Right renal pelvis (tissue), 4 donors: ENCODE results near the gene MRTFA. TPM values are rescaled to one million over a fixed set of nuclear protein-coding genes. Genes with fewer than 3 reads are reported as not detected.
A peak's percentile ranks its signal among the peaks of the same experiment; 100 is the strongest.
"Not testable (repeated sequence)": the region's sequence is repeated elsewhere in the genome, so short reads cannot be mapped to it uniquely, and the experiment has no call there.

Experiments
- DNase-seq, 4 donors: peaks; one replicate each; pipeline ENCODE4 v3.0.0-alpha.2; 2013; ENCODE audit warnings: low read depth in 4 of 4, low spot score in 3 of 4, missing footprints in 1 of 4
- polyA plus RNA-seq, 4 donors: library from polyadenylated mRNA; unstranded; fragments of 120-200 nt; gene quantifications; one replicate each; pipeline ENCODE4 v1.2.1, GENCODE V29; 2013; ENCODE audit not compliant: insufficient read length in 4 of 4

Gene MRTFA
- polyA plus RNA-seq, 4 donors = 21.9 to 31.0 (median 24.3) TPM

DNA sequence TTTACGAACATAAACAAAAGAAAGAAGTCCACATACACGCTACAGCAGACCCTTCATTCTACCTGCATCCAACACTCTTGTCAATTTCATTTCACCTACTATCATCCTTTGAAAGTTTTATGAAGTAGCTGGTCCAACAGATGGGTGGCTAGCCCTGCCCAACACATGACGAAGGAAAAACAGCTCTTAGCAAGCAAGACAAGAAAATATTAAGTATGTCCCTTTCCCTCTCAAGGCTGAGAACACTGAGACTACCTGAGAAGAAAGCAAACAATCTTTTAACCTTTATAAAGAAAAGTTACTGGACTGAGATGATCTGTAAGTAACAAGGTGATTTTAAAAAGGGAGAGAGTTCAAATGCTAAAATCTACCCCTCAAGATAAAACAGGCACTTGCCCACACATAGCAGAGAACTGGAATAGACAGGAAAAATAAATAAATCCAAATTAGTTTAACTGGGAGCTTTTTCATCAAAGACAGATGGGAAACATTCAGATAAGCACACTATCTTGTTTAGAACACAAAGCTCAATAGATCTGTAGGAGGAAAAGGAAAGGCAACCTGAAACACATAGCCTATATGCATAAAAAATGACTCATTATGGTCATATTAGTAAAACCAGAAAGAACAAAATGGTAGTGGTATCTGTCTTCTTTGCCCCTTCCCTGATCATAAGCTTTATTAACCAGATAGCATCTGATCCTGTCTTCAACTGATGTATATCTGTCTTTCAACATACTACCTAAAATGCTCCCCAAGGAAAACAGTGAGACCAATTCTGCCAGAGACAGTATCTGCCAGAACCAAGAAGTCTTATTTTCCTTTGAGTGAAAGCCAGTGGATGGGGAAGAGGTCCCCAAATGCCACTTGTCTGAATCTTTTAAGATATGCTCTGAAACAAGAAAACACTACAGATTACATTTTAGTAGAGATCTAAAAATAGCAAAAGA is 104.3 kb downstream of the MRTFA start:
- DNase-seq = no peak

DNA sequence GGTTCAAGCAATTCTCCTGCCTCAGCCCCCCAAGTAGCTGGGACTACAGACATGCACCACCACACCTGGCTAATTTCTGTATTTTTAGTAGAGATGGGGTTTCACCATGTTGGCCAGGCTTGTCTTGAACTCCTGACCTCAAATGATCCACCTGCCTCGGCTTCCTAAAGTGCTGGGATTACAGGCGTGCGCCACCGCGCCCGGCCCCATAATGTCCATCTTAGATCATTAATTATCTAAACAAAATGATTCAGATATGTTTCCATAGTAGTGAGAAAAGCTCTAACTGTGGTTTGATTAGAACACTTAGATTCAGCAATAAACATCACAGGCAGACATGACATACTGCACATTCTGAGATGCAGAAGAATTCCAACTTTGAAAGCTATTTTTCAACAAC is 106.1 kb downstream of the MRTFA start:
- not testable (repeated sequence) for DNase-seq

GRCh38 chr22:40529821-40530220 is 106.7 kb downstream of the MRTFA start:
- DNase-seq = no peak

GRCh38 chr22:40526960-40527359 is 109.6 kb downstream of the MRTFA start:
- no peak for DNase-seq

DNA sequence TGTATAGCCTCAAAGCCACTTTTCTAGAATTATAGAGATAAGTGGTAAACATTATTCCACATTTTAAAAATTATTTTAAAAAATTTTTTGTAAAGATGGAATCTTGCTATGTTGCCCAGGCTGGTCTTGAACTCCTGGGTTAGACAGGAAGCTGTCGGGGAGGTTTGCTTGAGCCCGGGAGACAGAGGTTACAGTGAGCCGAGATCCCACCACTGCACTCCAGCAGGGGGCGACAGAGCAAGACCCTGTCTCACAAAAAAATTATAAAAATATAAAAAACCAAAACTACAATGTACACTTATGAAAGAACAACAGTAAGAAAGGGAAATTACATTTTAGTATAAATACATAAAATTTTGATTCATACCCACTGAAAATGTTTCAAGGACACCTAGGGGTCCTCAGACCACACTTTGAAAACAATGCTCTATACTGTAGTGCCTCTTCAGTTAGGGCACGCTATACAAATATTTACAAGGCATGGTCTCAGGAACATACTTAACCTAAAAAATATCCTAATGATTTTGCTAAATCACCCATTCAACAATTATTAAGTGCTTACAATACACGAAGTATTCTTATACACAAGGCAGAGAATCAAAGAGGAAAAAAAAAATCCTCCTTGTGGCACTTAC is 111.2 kb downstream of the MRTFA start:
- no peak for DNase-seq

- DNase-seq = no peak
These were observed 111.9 kb downstream of the MRTFA start for GRCh38 chr22:40524392-40525249.

- no peak for DNase-seq
These were observed 114.4 kb downstream of the MRTFA start for GRCh38 chr22:40522141-40522540.

DNA sequence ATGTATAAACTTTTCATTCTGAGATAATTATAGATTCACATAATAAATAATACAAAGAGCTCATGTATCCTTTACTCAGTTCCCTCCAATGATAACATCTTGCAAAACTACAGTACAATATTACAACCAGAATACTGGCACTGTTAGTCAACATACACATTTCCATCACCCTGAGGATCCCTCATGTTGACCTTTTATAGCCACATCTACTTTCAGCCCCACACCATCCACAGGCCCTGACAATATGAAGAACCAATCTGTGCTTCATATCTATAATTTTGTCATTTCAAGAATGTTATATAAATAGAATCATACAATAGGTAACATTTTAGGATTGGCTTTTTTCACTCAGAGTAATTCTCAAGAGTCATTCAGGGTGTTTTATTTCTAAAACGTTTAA is 115.5 kb downstream of the MRTFA start:
- DNase-seq = no peak

GRCh38 chr22:40520562-40520961 is 116.0 kb downstream of the MRTFA start:
- no peak for DNase-seq

DNA sequence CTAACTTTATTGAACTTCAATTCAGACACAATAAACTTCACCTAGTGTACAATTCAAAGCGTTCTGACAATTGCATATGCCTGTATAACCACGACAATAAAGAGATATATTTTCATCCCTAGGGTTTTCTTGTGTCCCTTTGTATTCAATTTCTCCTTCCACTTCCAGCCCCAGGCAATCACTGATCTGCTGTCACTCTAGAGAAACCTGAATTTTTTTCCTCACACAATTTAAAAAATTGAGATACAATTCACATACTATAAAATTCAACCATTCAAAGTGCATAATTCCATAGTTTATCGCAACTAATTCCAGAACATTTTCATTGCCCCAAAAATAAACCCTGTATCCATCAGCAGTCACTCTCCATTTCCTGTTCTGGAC is 116.6 kb downstream of the MRTFA start:
- DNase-seq = no peak

GRCh38 chr22:40519284-40519947 is 117.1 kb downstream of the MRTFA start:
- DNase-seq = no peak

DNA sequence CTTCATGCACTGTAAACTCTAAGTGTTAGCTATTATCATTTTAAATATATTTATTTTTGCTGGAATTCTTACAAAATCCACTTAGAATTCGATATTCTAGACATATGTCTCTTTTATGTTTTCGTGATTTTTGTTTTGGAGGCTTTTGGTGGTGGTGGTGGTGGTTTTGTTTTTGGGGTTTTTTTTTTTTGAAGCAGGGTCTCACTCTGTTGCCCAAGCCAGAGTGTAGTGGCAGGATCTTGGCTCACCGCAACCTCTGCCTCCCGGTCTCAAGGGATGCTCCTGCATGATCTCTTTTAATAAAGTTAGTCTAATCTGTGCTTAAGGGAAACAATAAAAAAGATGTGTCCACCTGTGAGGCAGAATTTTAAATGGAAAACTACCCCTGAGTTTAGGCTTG is 117.7 kb downstream of the MRTFA start:
- DNase-seq = no peak

DNA sequence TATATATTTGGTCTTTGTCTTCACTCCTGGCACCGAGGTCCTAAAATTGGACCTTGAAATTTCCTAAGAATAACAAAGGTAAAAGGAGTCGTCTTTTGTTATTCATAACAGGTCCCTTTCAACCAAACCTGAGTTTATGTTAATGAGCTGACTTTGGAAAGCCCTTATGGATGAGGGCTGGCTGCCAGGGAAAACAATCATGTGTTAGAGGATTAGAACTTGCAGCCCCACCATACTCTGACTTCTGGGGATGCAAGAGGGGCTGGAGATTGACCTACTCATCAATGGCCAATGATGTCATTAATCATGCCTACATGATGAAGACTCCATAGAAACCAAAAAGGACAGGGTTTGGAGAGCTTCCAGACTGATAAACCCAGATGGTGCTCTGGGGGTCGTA is 118.9 kb downstream of the MRTFA start:
- no peak for DNase-seq

DNA sequence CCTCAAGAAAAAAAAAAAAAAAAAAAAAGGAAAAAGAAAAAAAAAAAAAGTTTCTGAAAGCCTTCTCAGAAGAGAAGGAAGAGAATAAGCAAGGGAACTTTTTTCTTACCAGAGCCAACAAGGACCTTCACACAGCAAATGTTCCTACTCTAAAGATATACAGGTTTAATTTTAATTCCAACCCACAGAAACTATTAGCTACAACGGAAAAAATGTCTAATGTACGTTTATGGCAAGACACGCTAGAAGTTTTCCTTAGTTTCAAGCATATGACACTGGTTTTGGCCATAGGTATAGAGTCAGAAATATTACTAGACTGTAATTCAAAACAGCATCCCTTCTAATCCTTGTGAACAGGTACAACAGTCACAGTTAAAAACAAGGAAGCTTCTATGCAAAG is 120.1 kb downstream of the MRTFA start:
- DNase-seq = no peak

DNA sequence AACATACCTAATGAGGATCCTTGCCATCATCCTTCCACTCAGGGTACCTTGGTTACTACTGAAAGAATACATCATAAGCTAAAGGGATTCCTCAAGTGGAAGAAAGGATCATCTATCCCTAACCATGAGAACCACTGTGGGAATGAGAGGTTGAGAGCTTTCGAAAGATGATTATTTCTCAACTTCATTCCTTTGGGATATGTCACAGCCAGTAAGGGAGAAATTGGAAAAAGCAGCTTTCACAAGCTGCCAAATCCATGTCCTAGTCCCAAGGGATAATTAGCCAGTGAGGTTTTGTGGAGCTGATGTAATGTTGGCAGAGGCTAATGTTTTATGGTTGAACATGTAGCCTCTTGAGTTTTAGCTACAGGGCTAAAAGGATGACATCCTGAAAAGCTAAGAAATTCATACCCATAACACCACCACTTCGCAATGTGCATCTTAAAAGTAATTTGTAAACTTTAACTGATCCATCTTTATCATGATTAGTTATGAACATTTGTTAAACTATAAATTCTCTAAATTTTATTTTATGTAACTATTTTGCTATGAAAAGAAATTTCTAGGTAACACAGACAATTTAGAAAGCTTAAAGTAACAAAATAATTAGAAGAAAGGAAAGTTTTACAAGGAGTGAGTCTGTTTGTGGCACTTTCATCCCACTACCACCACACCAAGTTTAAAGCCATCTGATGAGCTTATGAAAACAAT is 123.9 kb downstream of the MRTFA start:
- DNase-seq = no peak

- no peak for DNase-seq
These were observed 124.9 kb downstream of the MRTFA start for GRCh38 chr22:40511604-40512003.

GRCh38 chr22:40510631-40511364 is 125.7 kb downstream of the MRTFA start:
- DNase-seq = no peak

DNA sequence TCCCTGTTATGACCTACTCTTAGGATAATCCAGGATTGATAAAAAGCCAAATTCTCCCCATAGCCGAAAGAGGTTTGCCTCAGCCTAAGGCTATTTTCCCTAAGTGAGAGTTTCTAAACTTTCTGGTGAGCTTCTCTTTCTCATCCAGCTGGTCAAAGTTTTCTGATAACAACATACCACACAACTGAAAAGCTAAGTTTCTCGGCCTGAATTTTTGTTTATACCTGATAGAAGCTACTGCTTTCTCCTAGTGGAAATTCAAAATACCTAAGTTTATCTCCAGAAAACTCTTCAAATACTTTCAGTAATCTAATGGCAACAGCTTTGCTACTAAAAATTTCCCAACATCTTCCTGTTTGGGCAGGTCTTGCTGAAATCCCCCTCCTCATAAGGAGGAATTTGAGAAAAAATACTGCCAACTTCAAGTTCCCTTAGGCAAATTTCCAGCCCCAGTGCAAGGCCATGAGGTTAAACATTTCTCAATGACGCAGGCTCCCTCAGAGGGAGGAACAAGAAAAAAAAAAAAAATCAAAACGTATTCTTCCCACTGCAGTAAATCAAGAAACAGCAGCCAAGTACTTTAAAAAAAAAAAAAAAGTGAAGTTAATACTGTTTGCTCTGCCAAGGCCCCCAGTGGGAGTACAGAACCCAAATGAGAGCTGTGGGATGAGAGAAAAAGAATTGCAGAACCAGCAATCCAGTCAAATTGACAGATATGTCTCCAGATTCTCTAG is 127.0 kb downstream of the MRTFA start:
- peak in 3 of 4 donors; percentile 54 to 69 (median 67) for DNase-seq

GRCh38 chr22:40508046-40508445 is 128.5 kb downstream of the MRTFA start:
- not testable (repeated sequence) for DNase-seq
